Activated T-cell treated with anti-CD3 and anti-CD28 coated beads, Interleukin-2, amount 50 U/mL, for 72 hours (primary cell): ENCODE measurements around the gene MERTK. TPM values are rescaled to one million over a fixed set of nuclear protein-coding genes. Genes with fewer than 3 reads are reported as not detected.
"Not testable (repeated sequence)": the region's sequence is repeated elsewhere in the genome, so short reads cannot be mapped to it uniquely, and the experiment has no call there.

Experiments used
- ATAC-seq, 2 donors: fragments of 150-1000 bp; cut with Tn5 transposase; replicated peaks in 1 of 2; 2 replicates each; pipeline ENCODE4 v1.10.0; 2021; ENCODE audit warnings: moderate library complexity in 2 of 2, mild to moderate bottlenecking in 1 of 2
- DNase-seq, 2 donors: peaks; one replicate each; pipeline ENCODE4 v3.0.0; 2021 to 2022; ENCODE audit warnings: mixed read lengths in 1 of 2
- H3K27ac Mint-ChIP-seq: one replicate; pipeline ENCODE4 v1.8.0; 2022; ENCODE audit warnings: mild to moderate bottlenecking, moderate library complexity, mixed read lengths
- H3K27me3 Mint-ChIP-seq: one replicate; pipeline ENCODE4 v1.8.0; 2022; ENCODE audit warnings: low read depth, mixed read lengths
- H3K36me3 Mint-ChIP-seq, 2 donors: one replicate each; pipeline ENCODE4 v1.8.0; 2022; ENCODE audit warnings: mixed read lengths in 2 of 2, mild to moderate bottlenecking in 1 of 2; ENCODE audit not compliant: insufficient read depth in 2 of 2
- H3K4me1 Mint-ChIP-seq: one replicate; pipeline ENCODE4 v1.8.0; 2022; ENCODE audit warnings: low read depth, mixed read lengths
- H3K4me3 Mint-ChIP-seq, 2 donors: one replicate each; pipeline ENCODE4 v1.8.0; 2022; ENCODE audit warnings: mild to moderate bottlenecking in 2 of 2, mixed read lengths in 2 of 2, moderate library complexity in 2 of 2
- H3K9me3 Mint-ChIP-seq, 2 donors: one replicate each; pipeline ENCODE4 v1.8.0; 2022; ENCODE audit warnings: mixed read lengths in 2 of 2
- total RNA-seq, 2 donors: library from RNA; stranded (reverse); gene quantifications; one replicate each; pipeline ENCODE4 v1.2.3, GENCODE V29; 2022

MERTK gene
- total RNA-seq, 2 donors from 2014 or later = 2.0 to 3.0 TPM

GRCh38 chr2:111961663-111962062 lies 63.3 kb downstream of the MERTK start:
- Mint-ChIP-seq H3K36me3 (no peaks in the 10 kb centered on the region), H3K4me3 (no peak overlapping the region), H3K9me3 (no peaks in the 10 kb centered on the region)

DNA sequence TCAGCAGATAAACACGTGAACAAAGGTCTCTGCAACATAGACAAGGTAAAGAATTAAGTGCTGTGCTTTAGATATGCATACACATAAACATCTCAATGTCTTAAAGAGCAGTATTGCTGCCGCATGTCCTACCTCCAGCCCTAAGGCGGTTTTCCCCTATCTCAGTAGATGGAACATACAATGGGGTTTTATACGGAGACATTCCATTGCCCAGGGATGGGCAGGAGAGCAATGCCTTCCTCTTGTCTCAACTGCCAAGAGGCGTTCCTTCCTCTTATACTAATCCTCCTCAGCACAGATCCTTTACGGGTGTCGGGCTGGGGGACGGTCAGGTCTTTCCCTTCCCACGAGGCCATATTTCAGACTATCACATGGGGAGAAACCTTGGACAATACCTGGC lies 64.7 kb downstream of the MERTK start:
- not testable (repeated sequence) for H3K9me3 Mint-ChIP-seq, ATAC-seq, H3K36me3 Mint-ChIP-seq, H3K27ac Mint-ChIP-seq, H3K4me1 Mint-ChIP-seq, DNase-seq, H3K4me3 Mint-ChIP-seq, H3K27me3 Mint-ChIP-seq

More at GRCh38 chr2:111961663-111962062, 63.3 kb downstream of the MERTK start:
- Mint-ChIP-seq H3K4me1 (no peaks in the 10 kb centered on the region), H3K27me3 (no peaks in the 10 kb centered on the region), H3K27ac (no peak overlapping the region)
- no peak for DNase-seq
- no peak for ATAC-seq

- not testable (repeated sequence) for H3K4me3 Mint-ChIP-seq, DNase-seq, ATAC-seq, H3K27me3 Mint-ChIP-seq, H3K27ac Mint-ChIP-seq, H3K36me3 Mint-ChIP-seq, H3K9me3 Mint-ChIP-seq, H3K4me1 Mint-ChIP-seq
Measured at GRCh38 chr2:111963508-111963907, 65.1 kb downstream of the MERTK start.

- no peak for DNase-seq
- H3K27ac Mint-ChIP-seq = no peak overlapping the region
- no peaks in the 10 kb centered on the region for H3K36me3 Mint-ChIP-seq
Measured at GRCh38 chr2:111965062-111965461, 66.7 kb downstream of the MERTK start.

DNA sequence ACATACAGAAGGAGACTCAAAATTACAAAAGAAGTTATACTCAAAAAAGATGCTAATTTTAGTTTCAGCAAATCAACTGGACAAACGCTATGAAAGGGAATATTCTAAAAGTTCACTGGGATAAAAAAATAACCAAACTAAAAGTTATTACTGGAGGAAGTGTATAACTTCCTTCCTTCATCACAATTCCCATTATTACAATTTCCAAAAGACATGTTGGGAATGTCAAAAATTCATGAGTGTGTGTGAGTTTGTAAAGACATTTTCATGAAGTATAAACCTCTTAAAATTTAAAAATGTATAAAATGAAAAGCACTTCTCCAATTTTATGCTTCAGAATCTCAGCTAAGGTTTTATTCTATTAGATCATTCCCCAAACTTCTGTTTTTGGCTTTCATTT lies 67.8 kb downstream of the MERTK start:
- no peak overlapping the region for H3K27ac Mint-ChIP-seq
- H3K27me3 Mint-ChIP-seq = no peaks in the 10 kb centered on the region
- H3K36me3 Mint-ChIP-seq = no peaks in the 10 kb centered on the region
- H3K4me3 Mint-ChIP-seq = no peak overlapping the region
- H3K9me3 Mint-ChIP-seq = no peaks in the 10 kb centered on the region
- DNase-seq (no peak), ATAC-seq (no peak)
- H3K4me1 Mint-ChIP-seq = no peaks in the 10 kb centered on the region

More at GRCh38 chr2:111965062-111965461, 66.7 kb downstream of the MERTK start:
- Mint-ChIP-seq H3K4me1 (no peaks in the 10 kb centered on the region), H3K9me3 (no peaks in the 10 kb centered on the region), H3K27me3 (no peaks in the 10 kb centered on the region), H3K4me3 (no peak overlapping the region)
- ATAC-seq = no peak

DNA sequence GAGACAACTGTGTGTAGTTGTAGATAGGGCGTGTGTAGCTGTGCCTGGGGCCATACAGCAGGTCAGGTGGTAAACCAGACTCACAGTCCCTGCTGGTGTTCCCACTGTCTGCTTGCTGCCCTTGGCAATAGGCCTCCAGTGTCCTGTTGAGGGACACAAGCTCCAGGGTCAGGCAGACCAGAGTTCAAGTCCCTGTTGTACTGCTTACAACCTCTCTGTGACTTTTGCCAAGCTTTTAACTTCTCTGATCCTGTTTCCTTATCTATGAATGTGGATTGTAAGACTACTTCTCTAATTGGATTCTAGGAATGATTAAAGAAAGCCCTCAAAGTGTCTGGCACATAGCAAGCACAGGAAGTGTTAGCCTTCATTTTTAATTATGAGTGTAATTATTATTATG lies 68.6 kb downstream of the MERTK start:
- no peak for ATAC-seq

GRCh38 chr2:111970453-111970852 lies 72.0 kb downstream of the MERTK start:
- peaks cover 11% of the 10 kb centered on the region for H3K4me1 Mint-ChIP-seq
- ATAC-seq = no peak

More for the DNA sequence above, 68.6 kb downstream of the MERTK start:
- H3K9me3 Mint-ChIP-seq = no peaks in the 10 kb centered on the region
- H3K27ac Mint-ChIP-seq = no peak overlapping the region
- H3K27me3 Mint-ChIP-seq = peaks cover 6% of the 10 kb centered on the region
- H3K36me3 Mint-ChIP-seq = no peaks in the 10 kb centered on the region
- H3K4me1 Mint-ChIP-seq = no peaks in the 10 kb centered on the region
- no peak for DNase-seq
- no peak overlapping the region for H3K4me3 Mint-ChIP-seq

DNA sequence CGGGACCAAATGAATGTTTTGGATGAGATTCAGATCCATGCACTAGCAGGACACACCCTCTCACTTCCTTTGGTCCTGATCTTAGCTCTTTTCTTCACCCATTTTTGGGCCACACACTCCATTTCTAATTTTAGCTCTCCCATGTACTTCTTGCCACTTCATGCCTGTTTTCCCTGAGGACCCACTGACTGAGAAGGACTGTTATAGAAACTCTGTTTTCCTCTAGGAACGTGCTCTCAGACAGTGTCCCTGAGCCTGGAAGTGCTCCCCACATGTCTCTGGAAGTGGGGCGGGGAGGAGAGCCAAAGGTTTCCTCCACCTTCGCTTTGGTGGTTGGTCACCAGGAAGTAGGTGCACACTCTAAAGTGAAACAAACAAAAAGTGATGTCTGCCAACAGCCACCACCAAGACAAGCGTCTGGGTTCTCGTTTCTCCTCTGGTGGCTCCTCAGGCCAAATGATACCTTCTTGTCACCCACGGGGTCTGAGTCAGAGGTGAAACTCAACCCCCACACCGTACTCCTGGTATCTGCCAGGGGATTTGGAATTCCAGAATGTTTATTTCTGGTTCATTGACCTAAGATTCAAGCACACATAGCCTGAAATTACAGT lies 74.7 kb downstream of the MERTK start:
- Mint-ChIP-seq H3K4me3 (no peak overlapping the region), H3K4me1 (peaks cover 11% of the 10 kb centered on the region), H3K36me3 (peaks cover 7 to 13% of the 10 kb centered on the region in 2 donors), H3K27me3 (peaks cover 7% of the 10 kb centered on the region), H3K9me3 (peaks cover 7 to 11% of the 10 kb centered on the region in 2 donors), H3K27ac (no peak overlapping the region)
- ATAC-seq (peak in 1 of 2 donors; percentile 60), DNase-seq (no peak)

More at GRCh38 chr2:111970453-111970852, 72.0 kb downstream of the MERTK start:
- no peak overlapping the region for H3K27ac Mint-ChIP-seq
- no peak overlapping the region for H3K4me3 Mint-ChIP-seq
- no peak for DNase-seq
- peaks cover 7% of the 10 kb centered on the region for H3K27me3 Mint-ChIP-seq
- no peaks in the 10 kb centered on the region for H3K9me3 Mint-ChIP-seq
- no peaks in the 10 kb centered on the region for H3K36me3 Mint-ChIP-seq

DNA sequence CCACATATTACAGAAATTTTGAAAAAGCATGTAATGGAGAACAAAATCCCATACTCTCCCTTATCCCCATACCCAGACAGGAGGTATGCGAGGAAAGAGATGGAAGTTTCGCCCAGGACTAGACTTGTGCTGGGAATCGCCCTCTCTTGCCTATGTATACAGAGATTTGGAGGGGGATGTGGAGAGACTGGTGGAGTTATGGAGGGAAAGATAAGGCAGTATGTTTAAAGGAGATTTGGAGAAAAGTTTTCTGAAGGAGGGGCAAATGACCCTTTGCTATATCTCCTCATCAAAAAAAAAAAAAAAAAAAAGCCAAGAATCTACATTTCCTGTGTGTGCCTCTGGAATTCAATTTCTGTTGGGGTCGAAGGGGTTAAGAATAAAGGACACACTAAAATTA lies 75.3 kb downstream of the MERTK start:
- Mint-ChIP-seq H3K27ac (no peak overlapping the region), H3K36me3 (peaks cover 7 to 13% of the 10 kb centered on the region in 2 donors)
- ATAC-seq = no peak

DNA sequence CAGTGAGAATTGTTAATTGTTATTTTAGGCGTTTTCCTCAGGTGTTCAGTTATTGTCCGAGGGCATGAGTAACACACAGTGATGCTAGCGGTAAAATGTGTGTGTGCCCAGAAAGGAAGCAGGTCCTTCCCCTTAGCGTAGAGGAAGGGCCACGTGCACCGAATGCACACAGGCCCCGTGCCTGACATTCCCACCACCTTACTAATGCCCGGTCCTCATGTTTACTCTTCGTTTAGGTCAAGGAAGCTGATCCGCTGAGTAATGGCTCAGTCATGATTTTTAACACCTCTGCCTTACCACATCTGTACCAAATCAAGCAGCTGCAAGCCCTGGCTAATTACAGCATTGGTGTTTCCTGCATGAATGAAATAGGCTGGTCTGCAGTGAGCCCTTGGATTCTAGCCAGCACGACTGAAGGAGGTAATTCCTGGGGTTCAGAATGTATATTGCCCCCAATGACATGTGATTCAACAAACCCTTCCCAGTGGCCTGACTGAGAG lies 76.7 kb downstream of the MERTK start:
- no peak overlapping the region for H3K27ac Mint-ChIP-seq
- H3K4me1 Mint-ChIP-seq = peaks cover 11% of the 10 kb centered on the region
- DNase-seq = no peak
- no peak overlapping the region for H3K4me3 Mint-ChIP-seq
- peaks cover 7 to 13% of the 10 kb centered on the region in 2 donors for H3K36me3 Mint-ChIP-seq
- ATAC-seq = no peak
- H3K9me3 Mint-ChIP-seq = peaks cover 7 to 11% of the 10 kb centered on the region in 2 donors
- peaks cover 7% of the 10 kb centered on the region for H3K27me3 Mint-ChIP-seq

More for the DNA sequence above, 75.3 kb downstream of the MERTK start:
- Mint-ChIP-seq H3K9me3 (peaks cover 7 to 11% of the 10 kb centered on the region in 2 donors), H3K4me1 (peaks cover 11% of the 10 kb centered on the region), H3K27me3 (peaks cover 7% of the 10 kb centered on the region), H3K4me3 (no peak overlapping the region)
- DNase-seq = no peak

- peaks cover 11% of the 10 kb centered on the region for H3K4me1 Mint-ChIP-seq
- ATAC-seq (no peak), DNase-seq (no peak)
- H3K27ac Mint-ChIP-seq = no peak overlapping the region
- H3K36me3 Mint-ChIP-seq = peaks cover 7 to 13% of the 10 kb centered on the region in 2 donors
- H3K27me3 Mint-ChIP-seq = peaks cover 7% of the 10 kb centered on the region
- peaks cover 7 to 11% of the 10 kb centered on the region in 2 donors for H3K9me3 Mint-ChIP-seq
- H3K4me3 Mint-ChIP-seq = no peak overlapping the region
Measured at GRCh38 chr2:111975819-111976218, 77.4 kb downstream of the MERTK start.

DNA sequence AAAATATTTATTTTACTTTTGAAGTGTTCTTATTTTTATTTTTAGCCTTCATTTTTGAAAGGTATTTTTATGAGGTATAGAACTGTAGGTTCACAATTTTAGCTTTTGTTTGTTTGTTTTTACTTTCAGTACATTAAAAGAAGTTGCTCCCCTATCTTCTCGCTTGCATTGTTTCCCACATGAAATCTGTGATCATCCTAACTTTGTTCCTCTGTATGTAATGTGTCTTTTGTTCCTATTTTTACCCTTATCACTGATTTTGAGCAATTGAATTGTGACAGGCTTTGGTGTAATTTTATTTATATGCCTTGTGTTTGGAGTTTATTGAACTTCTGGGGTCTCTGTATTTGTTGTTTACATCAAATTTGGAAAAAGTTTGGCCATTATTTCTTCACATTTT lies 78.8 kb downstream of the MERTK start:
- no peak overlapping the region for H3K4me3 Mint-ChIP-seq
- H3K4me1 Mint-ChIP-seq = peaks cover 18% of the 10 kb centered on the region
- DNase-seq = no peak
- H3K27ac Mint-ChIP-seq = no peak overlapping the region
- no peaks in the 10 kb centered on the region for H3K27me3 Mint-ChIP-seq
- peaks cover 7 to 13% of the 10 kb centered on the region in 2 donors for H3K36me3 Mint-ChIP-seq
- peaks cover 7 to 11% of the 10 kb centered on the region in 2 donors for H3K9me3 Mint-ChIP-seq
- ATAC-seq = no peak

DNA sequence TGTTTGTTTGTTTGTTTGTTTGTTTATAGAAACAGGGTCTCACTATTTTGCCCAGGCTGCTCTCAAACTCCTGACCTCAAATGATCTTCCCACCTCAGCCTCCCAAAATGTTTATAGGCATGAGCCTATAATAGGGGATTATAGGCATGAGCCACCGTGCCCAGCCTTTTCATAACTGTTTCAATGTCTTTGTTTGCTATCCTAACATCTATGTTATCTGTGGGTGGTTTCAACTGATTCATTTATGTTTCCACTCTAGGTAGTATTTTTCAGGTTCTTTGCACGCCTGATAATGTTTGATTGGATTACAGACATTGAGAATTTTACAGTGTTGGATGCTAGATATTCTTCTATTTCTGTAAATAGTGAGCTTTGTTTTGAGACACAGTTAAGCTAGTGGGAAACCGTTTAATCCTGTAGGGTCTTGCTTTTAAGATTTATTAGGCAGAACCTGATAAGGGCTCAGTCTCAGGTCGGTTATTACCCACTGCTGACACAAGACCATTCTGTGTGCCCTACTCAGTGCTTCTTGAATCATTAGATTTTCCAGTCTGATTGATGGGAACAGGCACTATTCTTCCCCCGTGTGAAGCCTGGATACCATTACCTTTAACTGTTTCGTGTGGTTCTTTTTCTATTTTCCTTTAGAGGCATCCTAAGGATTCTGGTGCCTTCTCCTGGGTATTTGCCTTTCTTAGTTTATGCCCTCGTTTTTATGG lies 80.2 kb downstream of the MERTK start:
- ATAC-seq = no peak
- Mint-ChIP-seq H3K36me3 (peaks cover 7 to 13% of the 10 kb centered on the region in 2 donors), H3K27me3 (no peaks in the 10 kb centered on the region), H3K4me1 (peaks cover 22% of the 10 kb centered on the region), H3K4me3 (no peak overlapping the region), H3K27ac (no peak overlapping the region), H3K9me3 (peaks cover 7 to 11% of the 10 kb centered on the region in 2 donors)
- no peak for DNase-seq
